Astrocyte (in vitro differentiated cells and primary cell): ENCODE results near the gene COL18A1. TPM values are rescaled to one million over a fixed set of nuclear protein-coding genes. Genes with fewer than 3 reads are reported as not detected.

Experiments used
- DNase-seq: peaks from one replicate; pipeline ENCODE4 v3.0.0-alpha.2; 2010; ENCODE audit warnings: low read depth
- FAIRE-seq: peaks from 2 replicates; lab custom pipeline; 2011; peaks lifted over from hg19 to GRCh38; lab: Jason Lieb, UNC
- H2AFZ ChIP-seq: 2 replicates; pipeline ENCODE4 v1.6.0; 2012; ENCODE audit warnings: low read depth, low read length, inconsistent platforms
- H3K27ac ChIP-seq: 2 replicates; pipeline ENCODE4 v1.5.1; 2011; ENCODE audit warnings: low read depth, low read length, inconsistent platforms
- H3K27me3 ChIP-seq: 2 replicates; pipeline ENCODE4 v1.6.0; 2011; ENCODE audit warnings: low read length, inconsistent platforms; ENCODE audit not compliant: insufficient read depth
- H3K36me3 ChIP-seq: 2 replicates; pipeline ENCODE4 v1.5.1; 2011; ENCODE audit warnings: low read length, inconsistent platforms; ENCODE audit not compliant: insufficient read depth
- H3K4me1 ChIP-seq: 2 replicates; pipeline ENCODE4 v1.5.1; 2011; ENCODE audit warnings: low read length, inconsistent platforms; ENCODE audit not compliant: insufficient read depth
- H3K4me2 ChIP-seq: 2 replicates; pipeline ENCODE4 v1.6.0; 2012; ENCODE audit warnings: low read length, inconsistent platforms
- H3K4me3 ChIP-seq: 2 replicates; pipeline ENCODE4 v1.5.1; 2011; ENCODE audit warnings: low read depth, mild to moderate bottlenecking, low read length, inconsistent platforms; ENCODE audit not compliant: insufficient read depth
- H3K79me2 ChIP-seq: 2 replicates; pipeline ENCODE4 v1.6.0; 2012; ENCODE audit warnings: mild to moderate bottlenecking, low read length, inconsistent platforms; ENCODE audit not compliant: insufficient read depth
- H3K9ac ChIP-seq: 2 replicates; pipeline ENCODE4 v1.6.0; 2012; ENCODE audit warnings: mild to moderate bottlenecking, low read length, inconsistent platforms
- H3K9me3 ChIP-seq: 2 replicates; pipeline ENCODE4 v1.5.1; 2012; ENCODE audit warnings: low read depth, mild to moderate bottlenecking, low read length, inconsistent platforms; ENCODE audit not compliant: insufficient read depth
- H4K20me1 ChIP-seq: 2 replicates; pipeline ENCODE4 v1.6.0; 2012; ENCODE audit warnings: low read length, inconsistent platforms; ENCODE audit not compliant: insufficient read depth
- H3K27ac Mint-ChIP-seq: one replicate; pipeline ENCODE4 v1.8.0; 2021; ENCODE audit warnings: mild to moderate bottlenecking, mixed read lengths; ENCODE audit not compliant: unreplicated experiment
- H3K27me3 Mint-ChIP-seq: one replicate; pipeline ENCODE4 v1.8.0; 2021; ENCODE audit warnings: low read depth, mixed read lengths; ENCODE audit not compliant: unreplicated experiment
- H3K36me3 Mint-ChIP-seq: one replicate; pipeline ENCODE4 v1.8.0; 2021; ENCODE audit warnings: low read depth, mixed read lengths; ENCODE audit not compliant: unreplicated experiment
- H3K4me1 Mint-ChIP-seq: one replicate; pipeline ENCODE4 v1.8.0; 2021; ENCODE audit warnings: low read depth, mixed read lengths; ENCODE audit not compliant: unreplicated experiment
- H3K4me3 Mint-ChIP-seq: one replicate; pipeline ENCODE4 v1.8.0; 2021; ENCODE audit warnings: mild to moderate bottlenecking, moderate library complexity, mixed read lengths; ENCODE audit not compliant: unreplicated experiment
- H3K9me3 Mint-ChIP-seq: one replicate; pipeline ENCODE4 v1.8.0; 2021; ENCODE audit warnings: mild to moderate bottlenecking, mixed read lengths; ENCODE audit not compliant: unreplicated experiment
- EZH2 ChIP-seq: IDR thresholded peaks from 2 replicates; pipeline ENCODE4 v1.6.1; 2012; ENCODE audit warnings: mild to moderate bottlenecking, low read length, inconsistent platforms; ENCODE audit not compliant: insufficient read depth
- total RNA-seq: library from RNA; stranded (reverse); gene quantifications from 2 replicates; pipeline ENCODE4 v1.2.1, GENCODE V29; 2021
- TF ChIP-seq, protein P1 (sequence below): IDR thresholded peaks from 2 replicates; pipeline ENCODE4 v1.5.1; 2011; ENCODE audit warnings: low read depth, mild to moderate bottlenecking, inconsistent platforms, low read length, moderate library complexity; ENCODE audit not compliant: insufficient read depth

The COL18A1 gene
- total RNA-seq, 1 donor from 2014 or later, result 616 TPM

DNA sequence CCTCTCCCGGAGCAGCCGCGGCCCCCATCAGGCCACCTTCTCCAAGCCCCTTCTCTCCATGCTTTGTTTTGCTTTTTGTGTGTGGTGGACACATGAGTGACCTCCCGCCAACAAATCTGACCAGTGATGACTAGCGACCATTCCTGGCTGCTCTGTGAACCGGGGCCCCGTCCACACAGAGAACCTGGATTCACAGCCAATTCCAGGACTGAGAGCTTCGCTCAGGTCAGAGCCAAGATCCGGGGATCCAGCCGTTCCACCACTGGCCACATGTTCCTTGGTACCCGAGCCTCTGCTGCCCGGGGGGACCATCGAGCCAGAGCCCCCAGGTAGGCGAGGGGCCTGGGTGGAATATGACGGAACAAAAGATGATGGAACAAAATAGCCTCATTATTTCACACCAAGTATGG lies 46.7 kb upstream of the COL18A1 start:
- Histone ChIP-seq H3K36me3 (no peaks in the 10 kb centered on the region), H3K4me3 (no peak overlapping the region), H3K9me3 (no peaks in the 10 kb centered on the region), H4K20me1 (no peaks in the 10 kb centered on the region), H3K27ac (no peak overlapping the region), H3K4me2 (no peak overlapping the region), H3K79me2 (no peaks in the 10 kb centered on the region), H3K4me1 (peaks cover 6% of the 10 kb centered on the region), H2AFZ (no peak overlapping the region), H3K9ac (no peak overlapping the region), H3K27me3 (no peaks in the 10 kb centered on the region)
- H3K9me3 Mint-ChIP-seq, result no peaks in the 10 kb centered on the region
- H3K36me3 Mint-ChIP-seq, result no peaks in the 10 kb centered on the region
- no peak for DNase-seq
- no peak for FAIRE-seq
- TF ChIP-seq, protein P1, sequence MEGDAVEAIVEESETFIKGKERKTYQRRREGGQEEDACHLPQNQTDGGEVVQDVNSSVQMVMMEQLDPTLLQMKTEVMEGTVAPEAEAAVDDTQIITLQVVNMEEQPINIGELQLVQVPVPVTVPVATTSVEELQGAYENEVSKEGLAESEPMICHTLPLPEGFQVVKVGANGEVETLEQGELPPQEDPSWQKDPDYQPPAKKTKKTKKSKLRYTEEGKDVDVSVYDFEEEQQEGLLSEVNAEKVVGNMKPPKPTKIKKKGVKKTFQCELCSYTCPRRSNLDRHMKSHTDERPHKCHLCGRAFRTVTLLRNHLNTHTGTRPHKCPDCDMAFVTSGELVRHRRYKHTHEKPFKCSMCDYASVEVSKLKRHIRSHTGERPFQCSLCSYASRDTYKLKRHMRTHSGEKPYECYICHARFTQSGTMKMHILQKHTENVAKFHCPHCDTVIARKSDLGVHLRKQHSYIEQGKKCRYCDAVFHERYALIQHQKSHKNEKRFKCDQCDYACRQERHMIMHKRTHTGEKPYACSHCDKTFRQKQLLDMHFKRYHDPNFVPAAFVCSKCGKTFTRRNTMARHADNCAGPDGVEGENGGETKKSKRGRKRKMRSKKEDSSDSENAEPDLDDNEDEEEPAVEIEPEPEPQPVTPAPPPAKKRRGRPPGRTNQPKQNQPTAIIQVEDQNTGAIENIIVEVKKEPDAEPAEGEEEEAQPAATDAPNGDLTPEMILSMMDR, result no peak
- TF ChIP-seq EZH2, result no peak
- H3K27ac Mint-ChIP-seq, result no peak overlapping the region
- no peak overlapping the region for H3K4me3 Mint-ChIP-seq
- H3K4me1 Mint-ChIP-seq, result peaks cover 8% of the 10 kb centered on the region
- peaks cover 17% of the 10 kb centered on the region for H3K27me3 Mint-ChIP-seq

DNA sequence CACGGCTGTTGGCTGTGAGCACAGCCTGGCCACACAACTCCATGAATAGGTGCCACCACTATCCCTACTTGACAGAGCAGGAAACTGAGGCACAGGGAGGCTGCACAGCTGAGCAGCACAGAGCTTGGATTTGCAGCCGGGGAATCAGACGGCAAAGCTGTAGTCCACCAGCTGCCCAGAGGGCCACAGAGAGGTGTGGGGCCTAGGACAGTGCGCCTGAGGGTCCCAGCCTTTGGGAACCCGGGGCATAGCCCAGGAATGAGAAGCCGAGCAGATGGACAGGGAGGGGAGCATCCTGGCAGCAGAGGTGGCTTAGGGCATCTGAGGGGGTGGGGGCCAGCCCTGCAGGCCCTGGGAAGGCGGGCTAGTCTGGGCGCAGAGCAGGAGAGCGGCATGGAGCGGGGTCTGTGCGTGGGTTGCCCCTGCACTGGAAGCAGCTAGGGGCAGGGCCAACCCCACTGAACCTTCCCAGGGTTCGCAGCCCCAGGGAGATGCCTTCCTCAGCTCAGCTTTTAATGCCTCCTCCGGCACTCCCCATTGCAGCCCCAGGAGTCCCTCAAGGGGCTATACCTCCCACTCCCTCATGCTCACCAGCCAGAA lies 46.2 kb upstream of the COL18A1 start:
- Histone ChIP-seq H3K4me3 (no peak overlapping the region), H2AFZ (no peak overlapping the region), H3K9me3 (no peaks in the 10 kb centered on the region), H3K27ac (no peak overlapping the region), H3K4me1 (peaks cover 6% of the 10 kb centered on the region), H3K36me3 (no peaks in the 10 kb centered on the region), H3K9ac (no peak overlapping the region), H4K20me1 (no peaks in the 10 kb centered on the region), H3K27me3 (no peaks in the 10 kb centered on the region), H3K79me2 (no peaks in the 10 kb centered on the region), H3K4me2 (no peak overlapping the region)
- no peak for DNase-seq
- no peak overlapping the region for H3K27ac Mint-ChIP-seq
- peaks cover 9% of the 10 kb centered on the region for H3K4me1 Mint-ChIP-seq
- no peak overlapping the region for H3K4me3 Mint-ChIP-seq
- peaks cover 17% of the 10 kb centered on the region for H3K27me3 Mint-ChIP-seq
- no peaks in the 10 kb centered on the region for H3K36me3 Mint-ChIP-seq
- FAIRE-seq, result no peak
- H3K9me3 Mint-ChIP-seq, result no peaks in the 10 kb centered on the region
- TF ChIP-seq, protein P1, result no peak
- no peak for TF ChIP-seq EZH2

- Histone ChIP-seq H3K27me3 (no peaks in the 10 kb centered on the region), H3K9me3 (no peaks in the 10 kb centered on the region), H3K27ac (no peak overlapping the region), H4K20me1 (no peaks in the 10 kb centered on the region), H3K79me2 (no peaks in the 10 kb centered on the region), H3K36me3 (no peaks in the 10 kb centered on the region), H3K4me3 (no peak overlapping the region), H3K4me2 (no peak overlapping the region), H3K9ac (no peak overlapping the region), H3K4me1 (peaks cover 12% of the 10 kb centered on the region), H2AFZ (no peak overlapping the region)
- Mint-ChIP-seq H3K36me3 (no peaks in the 10 kb centered on the region), H3K4me3 (no peak overlapping the region), H3K9me3 (no peaks in the 10 kb centered on the region), H3K4me1 (peaks cover 17% of the 10 kb centered on the region), H3K27ac (no peak overlapping the region), H3K27me3 (peaks cover 17% of the 10 kb centered on the region)
- no peak for TF ChIP-seq EZH2
- TF ChIP-seq, protein P1, result no peak
- FAIRE-seq (no peak), DNase-seq (no peak)
These were observed 45.3 kb upstream of the COL18A1 start for GRCh38 chr21:45359451-45360217.
